Epithelial cell of esophagus (primary cell): ENCODE measurements around the gene CLEC3A.
A peak's percentile ranks its signal among the peaks of the same experiment; 100 is the strongest.
"Not testable (repeated sequence)": the region's sequence is repeated elsewhere in the genome, so short reads cannot be mapped to it uniquely, and the experiment has no call there.

ENCODE experiments used
- DNase-seq: peaks from one replicate; pipeline ENCODE4 v3.0.0; 2010; ENCODE audit warnings: low read depth
- H3K4me3 ChIP-seq: 2 replicates; pipeline ENCODE4 v1.5.1; 2011; ENCODE audit warnings: mild to moderate bottlenecking, low read length, control low read depth
- CTCF ChIP-seq: IDR thresholded peaks from 2 replicates; pipeline ENCODE4 v1.5.1; 2011; ENCODE audit warnings: low read depth, mild to moderate bottlenecking, low read length, control low read depth, inconsistent platforms; ENCODE audit not compliant: insufficient read depth; ENCODE audit errors: missing control alignments

CLEC3A gene

GRCh38 chr16:78057803-78058564, 35.6 kb downstream of the CLEC3A start:
- no peak overlapping the region for H3K4me3 ChIP-seq
- no peak for TF ChIP-seq CTCF
- no peak for DNase-seq

GRCh38 chr16:78059806-78060205, 37.5 kb downstream of the CLEC3A start:
- H3K4me3 ChIP-seq, DNase-seq: not testable (repeated sequence)

GRCh38 chr16:78060295-78060694, 37.9 kb downstream of the CLEC3A start:
- no peak for TF ChIP-seq CTCF
- no peak overlapping the region for H3K4me3 ChIP-seq
- DNase-seq = no peak

GRCh38 chr16:78060809-78061208, 38.5 kb downstream of the CLEC3A start:
- no peak for TF ChIP-seq CTCF
- H3K4me3 ChIP-seq = no peak overlapping the region

GRCh38 chr16:78065319-78065718, 43.0 kb downstream of the CLEC3A start:
- TF ChIP-seq CTCF = no peak
- DNase-seq = no peak

More at GRCh38 chr16:78060809-78061208, 38.5 kb downstream of the CLEC3A start:
- DNase-seq = no peak

GRCh38 chr16:78069913-78070312, 47.6 kb downstream of the CLEC3A start:
- no peak for DNase-seq

More at GRCh38 chr16:78065319-78065718, 43.0 kb downstream of the CLEC3A start:
- no peak overlapping the region for H3K4me3 ChIP-seq

GRCh38 chr16:78072275-78072674, 49.9 kb downstream of the CLEC3A start:
- peak; percentile 32 for DNase-seq
- TF ChIP-seq CTCF = no peak
- H3K4me3 ChIP-seq = no peak overlapping the region

More at GRCh38 chr16:78069913-78070312, 47.6 kb downstream of the CLEC3A start:
- H3K4me3 ChIP-seq = no peak overlapping the region
- no peak for TF ChIP-seq CTCF
